AG04449 (cell line): ENCODE results near the gene DHCR24.

Source experiments
- CTCF ChIA-PET: fragments of 350-600 bp; formaldehyde crosslinking; extraction: SDS; loops from one replicate; lab custom pipeline; 2021; ENCODE audit warnings: antibody characterized with exemption; lab: Yijun Ruan, JAX
- POLR2A ChIA-PET: fragments of 400-600, 350-600 bp; formaldehyde crosslinking; extraction: SDS; loops from one replicate; lab custom pipeline; 2020; ENCODE audit warnings: antibody characterized with exemption, inconsistent platforms; lab: Yijun Ruan, JAX
- DNase-seq: peaks from one replicate; pipeline ENCODE4 v3.0.0-alpha.2; 2010; ENCODE audit warnings: low read depth, low spot score
- H3K4me3 ChIP-seq: 2 replicates; pipeline ENCODE4 v1.5.1; 2011; ENCODE audit warnings: low read depth, mild to moderate bottlenecking, control low read depth, low read length
- TF ChIP-seq, protein P1 (sequence below): IDR thresholded peaks from one replicate; pipeline ENCODE4 v1.5.1; 2011; ENCODE audit warnings: mild to moderate bottlenecking, moderate library complexity, low read length, control low read depth, inconsistent platforms; ENCODE audit not compliant: insufficient read depth; ENCODE audit errors: missing control alignments

DHCR24 gene

DNA sequence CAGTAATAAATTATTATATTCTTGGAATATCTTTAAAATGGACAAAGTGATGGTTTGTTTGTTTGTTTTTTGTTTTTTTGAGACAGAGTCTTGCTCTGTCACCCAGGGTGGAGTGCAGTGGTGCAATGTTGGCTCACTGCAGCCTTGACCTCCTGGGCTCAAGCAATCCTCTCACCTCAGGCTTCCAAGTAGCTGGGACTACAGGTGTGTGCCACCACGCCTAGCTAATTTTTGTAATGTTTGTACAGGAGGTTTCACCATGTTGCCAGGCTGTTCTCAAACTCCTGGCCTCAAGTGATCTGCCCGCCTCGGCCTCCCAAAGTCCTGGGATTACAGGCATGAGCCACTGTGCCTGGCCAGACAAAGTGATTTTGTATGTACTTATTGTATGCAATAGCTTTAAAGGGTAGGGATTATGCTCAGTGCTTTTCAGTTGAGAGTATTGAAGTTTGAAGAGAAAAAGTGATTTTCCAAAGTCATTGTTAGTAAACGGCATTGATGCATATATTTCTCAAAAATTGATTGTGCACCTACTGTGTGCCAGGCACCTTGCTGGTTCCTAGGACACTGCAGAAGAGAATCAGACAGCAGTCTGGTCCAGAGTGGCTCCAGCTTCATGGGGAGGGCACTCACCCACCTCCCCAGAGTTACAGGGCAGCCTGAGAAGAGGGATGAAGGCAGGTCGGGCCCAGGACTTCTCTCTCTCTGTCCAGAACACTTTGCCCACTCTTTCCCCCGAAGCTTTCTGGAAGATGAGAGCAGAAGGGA lies 51.7 kb downstream of the DHCR24 start:
- TF ChIP-seq, protein P1, sequence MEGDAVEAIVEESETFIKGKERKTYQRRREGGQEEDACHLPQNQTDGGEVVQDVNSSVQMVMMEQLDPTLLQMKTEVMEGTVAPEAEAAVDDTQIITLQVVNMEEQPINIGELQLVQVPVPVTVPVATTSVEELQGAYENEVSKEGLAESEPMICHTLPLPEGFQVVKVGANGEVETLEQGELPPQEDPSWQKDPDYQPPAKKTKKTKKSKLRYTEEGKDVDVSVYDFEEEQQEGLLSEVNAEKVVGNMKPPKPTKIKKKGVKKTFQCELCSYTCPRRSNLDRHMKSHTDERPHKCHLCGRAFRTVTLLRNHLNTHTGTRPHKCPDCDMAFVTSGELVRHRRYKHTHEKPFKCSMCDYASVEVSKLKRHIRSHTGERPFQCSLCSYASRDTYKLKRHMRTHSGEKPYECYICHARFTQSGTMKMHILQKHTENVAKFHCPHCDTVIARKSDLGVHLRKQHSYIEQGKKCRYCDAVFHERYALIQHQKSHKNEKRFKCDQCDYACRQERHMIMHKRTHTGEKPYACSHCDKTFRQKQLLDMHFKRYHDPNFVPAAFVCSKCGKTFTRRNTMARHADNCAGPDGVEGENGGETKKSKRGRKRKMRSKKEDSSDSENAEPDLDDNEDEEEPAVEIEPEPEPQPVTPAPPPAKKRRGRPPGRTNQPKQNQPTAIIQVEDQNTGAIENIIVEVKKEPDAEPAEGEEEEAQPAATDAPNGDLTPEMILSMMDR, result no peak
- ChIA-PET POLR2A (no interaction called here), CTCF (no interaction called here)
- no peak for DNase-seq
- H3K4me3 ChIP-seq, result no peak overlapping the region

DNA sequence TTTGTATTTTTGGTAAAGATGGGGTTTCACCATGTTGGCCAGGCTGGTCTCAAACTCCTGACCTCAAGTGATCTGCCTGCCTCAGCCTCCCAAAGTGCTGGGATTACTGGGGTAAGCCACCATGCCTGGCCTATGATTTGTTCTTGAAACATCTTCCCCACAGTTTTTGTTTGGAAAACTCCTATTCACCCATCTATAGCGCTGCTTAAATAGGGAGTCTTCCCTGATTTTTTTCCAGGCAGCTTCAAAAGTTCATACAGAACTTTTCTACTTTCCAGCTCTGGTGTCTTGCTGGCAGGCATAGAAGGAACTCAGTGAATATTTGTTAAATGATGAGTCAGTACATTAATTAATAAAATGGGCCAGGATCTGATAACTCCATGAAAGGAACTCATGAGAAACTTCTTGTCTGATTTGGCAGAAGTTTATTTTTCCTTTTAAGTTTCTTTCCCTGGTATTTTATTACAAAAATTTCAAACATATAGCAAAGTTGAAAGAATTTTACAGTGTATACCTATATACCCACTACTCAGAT lies 52.9 kb downstream of the DHCR24 start:
- POLR2A ChIA-PET, result no interaction called here
- CTCF ChIA-PET, result interaction anchor here (1.1 kb wide), 1 partner anchor 116 kb away, joined by 3 read pairs; no protein-coding TSS in a partner anchor
- no peak overlapping the region for H3K4me3 ChIP-seq
- no peak for DNase-seq
- TF ChIP-seq, protein P1, result no peak

DNA sequence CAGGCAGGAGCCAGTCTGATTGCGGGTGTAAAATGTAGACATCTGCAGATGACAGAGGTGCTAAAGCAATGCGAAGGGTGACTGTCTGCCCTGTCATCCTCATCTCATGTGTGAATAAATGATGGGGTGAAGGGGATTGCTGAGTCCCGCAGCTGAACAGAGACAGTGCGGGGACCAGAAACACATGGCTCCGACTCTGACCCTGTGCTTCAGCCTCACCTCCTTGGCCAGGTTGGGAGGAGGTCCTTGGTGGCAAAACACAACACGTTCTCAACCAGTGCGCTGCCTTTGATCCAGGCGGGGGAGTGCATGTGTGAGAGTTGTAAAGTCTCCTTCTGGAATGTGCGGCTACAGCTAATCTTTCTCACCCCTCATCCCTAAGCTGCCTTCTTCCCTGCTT lies 53.9 kb downstream of the DHCR24 start:
- CTCF ChIA-PET, result interaction anchor here (0.9 to 1.1 kb wide), 2 partner anchors 10 to 117 kb away, joined by 3 read pairs; no protein-coding TSS in a partner anchor
- TF ChIP-seq, protein P1, result no peak
- no peak overlapping the region for H3K4me3 ChIP-seq
- POLR2A ChIA-PET, result interaction anchor here (0.5 kb wide), 1 partner anchor 753 kb away, joined by 3 read pairs; no protein-coding TSS in a partner anchor
- no peak for DNase-seq

DNA sequence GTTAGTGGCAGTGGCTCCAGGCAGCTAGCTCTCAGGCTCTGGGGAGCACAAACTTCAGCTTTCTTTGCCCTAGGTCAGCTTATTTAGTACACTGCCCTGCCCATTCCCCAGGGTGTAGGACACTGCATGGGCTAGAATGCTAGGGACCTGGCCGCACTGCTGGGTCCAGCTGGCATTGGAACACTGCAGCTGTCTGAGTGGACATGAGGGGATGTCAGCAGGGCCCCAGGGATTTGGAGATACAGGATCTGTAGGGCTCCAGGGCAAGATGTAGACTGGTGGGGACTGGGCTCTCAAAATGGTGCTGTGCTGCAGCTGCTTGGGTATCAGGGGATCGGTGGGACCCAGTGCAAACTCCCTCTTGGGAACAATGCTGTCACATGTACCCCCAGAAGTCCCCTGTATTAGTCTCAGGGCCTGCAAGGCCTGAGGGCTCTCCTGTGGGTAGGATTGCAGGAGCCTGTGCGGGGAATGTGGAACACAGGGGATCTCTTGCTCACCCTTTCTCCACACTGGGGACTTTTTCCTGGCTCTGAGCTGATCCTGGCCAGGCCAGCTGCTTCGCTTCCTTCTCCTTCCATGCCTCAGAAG lies 60.7 kb downstream of the DHCR24 start:
- ChIA-PET POLR2A (no interaction called here), CTCF (interaction anchor here (1.1 kb wide), 1 partner anchor 11 kb away, joined by 3 read pairs; no protein-coding TSS in a partner anchor)
- DNase-seq, result no peak
- no peak overlapping the region for H3K4me3 ChIP-seq
- TF ChIP-seq, protein P1, result no peak

DNA sequence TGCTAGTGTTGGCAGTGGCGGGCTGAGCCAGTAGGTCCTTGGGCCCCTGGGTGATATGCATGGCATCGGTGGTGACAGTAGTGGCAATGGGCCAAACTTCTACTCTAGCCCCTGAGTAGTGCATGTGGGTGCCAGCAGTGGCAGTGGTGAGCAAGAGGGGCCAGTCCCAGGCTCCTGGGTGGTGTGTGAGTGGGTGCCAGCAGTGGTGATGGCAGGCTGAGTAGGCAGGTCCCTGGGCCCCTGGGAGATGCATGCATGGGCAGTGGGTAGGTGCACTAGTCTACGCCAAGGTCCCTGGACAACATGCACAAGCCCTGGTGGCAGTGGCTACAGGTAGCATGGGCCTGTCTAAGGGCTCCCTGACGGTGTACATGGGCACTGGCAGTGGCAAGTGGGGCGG lies 61.3 kb downstream of the DHCR24 start:
- ChIA-PET CTCF (interaction anchor here (1.1 kb wide), 1 partner anchor 11 kb away, joined by 3 read pairs; no protein-coding TSS in a partner anchor), POLR2A (no interaction called here)
- TF ChIP-seq, protein P1, result no peak
- no peak for DNase-seq
- no peak overlapping the region for H3K4me3 ChIP-seq

DNA sequence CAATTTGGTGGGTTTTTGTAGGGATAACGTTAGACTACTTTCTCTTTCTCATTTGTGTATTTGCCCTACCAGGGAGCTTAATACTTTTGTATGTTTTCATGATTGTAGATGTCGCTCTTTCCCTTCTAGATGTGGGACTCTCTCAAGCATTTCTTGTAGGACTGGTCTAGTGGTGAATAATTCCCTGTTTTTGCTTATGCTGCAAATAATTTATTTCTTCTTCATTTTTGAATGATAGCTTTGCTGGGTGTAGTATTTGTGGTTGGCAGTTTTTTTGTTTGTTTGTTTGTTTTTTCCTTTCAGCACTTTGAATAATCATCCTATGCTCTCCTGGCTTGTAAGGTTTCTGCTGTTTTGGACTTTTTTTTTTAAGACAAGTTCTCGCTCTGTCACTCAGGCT lies 63.3 kb downstream of the DHCR24 start:
- TF ChIP-seq, protein P1, result no peak
- CTCF ChIA-PET, result interaction anchor here (0.7 to 1.0 kb wide), 2 partner anchors 8 to 14 kb away, joined by 3 read pairs; no protein-coding TSS in a partner anchor

More for the DNA sequence above, 63.3 kb downstream of the DHCR24 start:
- no peak for DNase-seq
- no peak overlapping the region for H3K4me3 ChIP-seq
- POLR2A ChIA-PET, result no interaction called here
